Mucosa of rectum (tissue), 2 donors: Measurements from ENCODE around the gene ALDH1A2.

Experiments
- H3K27ac ChIP-seq, 2 donors: one replicate each; pipeline ENCODE4 v1.7.0; 2013; ENCODE audit warnings: inconsistent platforms in 2 of 2, low read depth in 2 of 2, low read length in 2 of 2
- H3K27me3 ChIP-seq, 2 donors: one replicate each; pipeline ENCODE4 v1.7.0; 2013; ENCODE audit warnings: low read length in 2 of 2; ENCODE audit not compliant: control insufficient read depth in 2 of 2, insufficient read depth in 2 of 2
- H3K36me3 ChIP-seq, 2 donors: one replicate each; pipeline ENCODE4 v1.7.0; 2013; ENCODE audit warnings: low read length in 2 of 2; ENCODE audit not compliant: control insufficient read depth in 2 of 2, insufficient read depth in 2 of 2
- H3K4me1 ChIP-seq, 2 donors: one replicate each; pipeline ENCODE4 v1.7.0; 2013; ENCODE audit warnings: low read length in 2 of 2, mild to moderate bottlenecking in 1 of 2; ENCODE audit not compliant: control insufficient read depth in 2 of 2, insufficient read depth in 2 of 2
- H3K4me3 ChIP-seq, 2 donors: one replicate each; pipeline ENCODE4 v1.7.0; 2013; ENCODE audit warnings: low read length in 2 of 2
- H3K9ac ChIP-seq, 2 donors: one replicate each; pipeline ENCODE4 v1.7.0; 2013; ENCODE audit warnings: low read length in 2 of 2, low read depth in 1 of 2, mild to moderate bottlenecking in 1 of 2
- H3K9me3 ChIP-seq, 2 donors: one replicate each; pipeline ENCODE4 v1.7.0; 2013; ENCODE audit warnings: low read length in 2 of 2; ENCODE audit not compliant: control insufficient read depth in 2 of 2
- donor health status: healthy.
- donor health status: Normal muscosa, but diverticular disease.

ALDH1A2 gene

GRCh38 chr15:57916695-57917094, 148.8 kb downstream of the ALDH1A2 start:
- Histone ChIP-seq H3K9me3 (no peaks in the 10 kb centered on the region), H3K27me3 (peaks cover 0 to 2% of the 10 kb centered on the region in 2 donors), H3K4me3 (no peak overlapping the region), H3K4me1 (peaks cover 0 to 15% of the 10 kb centered on the region in 2 donors), H3K36me3 (no peaks in the 10 kb centered on the region), H3K27ac (no peak overlapping the region), H3K9ac (no peak overlapping the region)

- H3K9ac ChIP-seq, result no peak overlapping the region
- no peaks in the 10 kb centered on the region for H3K36me3 ChIP-seq
- no peak overlapping the region for H3K27ac ChIP-seq
- peaks cover 0 to 2% of the 10 kb centered on the region in 2 donors for H3K27me3 ChIP-seq
- no peaks in the 10 kb centered on the region for H3K9me3 ChIP-seq
- peaks cover 0 to 15% of the 10 kb centered on the region in 2 donors for H3K4me1 ChIP-seq
- H3K4me3 ChIP-seq, result no peak overlapping the region
Measured at GRCh38 chr15:57915827-57916531, 149.5 kb downstream of the ALDH1A2 start.

GRCh38 chr15:57914350-57915055, 151.0 kb downstream of the ALDH1A2 start:
- H3K27ac ChIP-seq, result no peak overlapping the region
- no peaks in the 10 kb centered on the region for H3K27me3 ChIP-seq
- H3K4me3 ChIP-seq, result no peak overlapping the region
- no peak overlapping the region for H3K9ac ChIP-seq
- peaks cover 0 to 6% of the 10 kb centered on the region in 2 donors for H3K4me1 ChIP-seq
- H3K9me3 ChIP-seq, result no peaks in the 10 kb centered on the region
- no peaks in the 10 kb centered on the region for H3K36me3 ChIP-seq

- H3K27me3 ChIP-seq, result no peaks in the 10 kb centered on the region
- peaks cover 0 to 6% of the 10 kb centered on the region in 2 donors for H3K4me1 ChIP-seq
- H3K27ac ChIP-seq, result no peak overlapping the region
- no peaks in the 10 kb centered on the region for H3K9me3 ChIP-seq
- H3K4me3 ChIP-seq, result no peak overlapping the region
- H3K9ac ChIP-seq, result no peak overlapping the region
- no peaks in the 10 kb centered on the region for H3K36me3 ChIP-seq
Measured at GRCh38 chr15:57911247-57911646, 154.3 kb downstream of the ALDH1A2 start.

- Histone ChIP-seq H3K27ac (no peak overlapping the region), H3K9me3 (no peaks in the 10 kb centered on the region), H3K27me3 (no peaks in the 10 kb centered on the region), H3K36me3 (no peaks in the 10 kb centered on the region), H3K9ac (no peak overlapping the region), H3K4me3 (no peak overlapping the region), H3K4me1 (peaks cover 0 to 6% of the 10 kb centered on the region in 2 donors)
Measured at GRCh38 chr15:57910672-57911071, 154.8 kb downstream of the ALDH1A2 start.

GRCh38 chr15:57909388-57909787, 156.1 kb downstream of the ALDH1A2 start:
- peaks cover 0 to 1% of the 10 kb centered on the region in 2 donors for H3K4me1 ChIP-seq
- no peaks in the 10 kb centered on the region for H3K9me3 ChIP-seq
- H3K27me3 ChIP-seq, result no peaks in the 10 kb centered on the region
- no peaks in the 10 kb centered on the region for H3K36me3 ChIP-seq
- H3K9ac ChIP-seq, result no peak overlapping the region
- H3K4me3 ChIP-seq, result no peak overlapping the region
- no peak overlapping the region for H3K27ac ChIP-seq

GRCh38 chr15:57903626-57904025, 161.9 kb downstream of the ALDH1A2 start:
- no peak overlapping the region for H3K4me3 ChIP-seq
- no peaks in the 10 kb centered on the region for H3K27me3 ChIP-seq

More at GRCh38 chr15:57903626-57904025, 161.9 kb downstream of the ALDH1A2 start:
- no peak overlapping the region for H3K27ac ChIP-seq
- H3K9me3 ChIP-seq, result no peaks in the 10 kb centered on the region
- H3K9ac ChIP-seq, result no peak overlapping the region
- no peaks in the 10 kb centered on the region for H3K36me3 ChIP-seq
- no peaks in the 10 kb centered on the region for H3K4me1 ChIP-seq
